DOHH2 (cell line): ENCODE measurements around the gene BSPRY.

ENCODE experiments used
- H3F3A ChIP-seq: fragments of 200-600 bp; sonication (generic), shearing (Covaris generic); 2 replicates; pipeline ENCODE4 v1.6.0; 2016; ENCODE audit warnings: antibody characterized with exemption, mild to moderate bottlenecking; ENCODE audit not compliant: control insufficient read depth, insufficient read depth
- H3K27ac ChIP-seq: fragments of 200-600 bp; sonication (generic); 2 replicates; pipeline ENCODE4 v1.5.1; 2014; ENCODE audit warnings: low read depth, mild to moderate bottlenecking, low read length, moderate library complexity
- H3K27me3 ChIP-seq: fragments of 200-600 bp; sonication (generic); 2 replicates; pipeline ENCODE4 v1.6.1; 2014; ENCODE audit warnings: mild to moderate bottlenecking, low read length, mixed read lengths; ENCODE audit not compliant: control insufficient read depth
- H3K36me3 ChIP-seq: fragments of 200-600 bp; sonication (generic); 2 replicates; pipeline ENCODE4 v1.6.1; 2014; ENCODE audit warnings: mild to moderate bottlenecking, low read length, moderate library complexity, mixed read lengths; ENCODE audit not compliant: control insufficient read depth
- H3K4me1 ChIP-seq: fragments of 200-600 bp; sonication (generic); 2 replicates; pipeline ENCODE4 v1.6.1; 2014; ENCODE audit warnings: mild to moderate bottlenecking, low read length, mixed read lengths; ENCODE audit not compliant: control insufficient read depth
- H3K4me2 ChIP-seq: fragments of 200-600 bp; sonication (generic); 2 replicates; pipeline ENCODE4 v1.6.0; 2014; ENCODE audit warnings: mild to moderate bottlenecking, low read length, moderate library complexity
- H3K4me3 ChIP-seq: fragments of 200-600 bp; sonication (generic); 2 replicates; pipeline ENCODE4 v1.5.1; 2014; ENCODE audit warnings: mild to moderate bottlenecking, low read length, mixed read lengths
- H3K79me2 ChIP-seq: fragments of 200-600 bp; sonication (generic); 2 replicates; pipeline ENCODE4 v1.6.1; 2014; ENCODE audit warnings: mild to moderate bottlenecking, low read length, mixed read lengths; ENCODE audit not compliant: control insufficient read depth
- H3K9me2 ChIP-seq: fragments of 200-600 bp; sonication (generic); replicated peaks from 2 replicates; pipeline ENCODE4 v1.6.1; 2014; ENCODE audit warnings: mild to moderate bottlenecking, low read length, mixed read lengths; ENCODE audit not compliant: control insufficient read depth
- H3K9me3 ChIP-seq: fragments of 200-600 bp; sonication (generic); 2 replicates; pipeline ENCODE4 v1.6.1; 2014; ENCODE audit warnings: antibody characterized with exemption, low read length, mixed read lengths; ENCODE audit not compliant: control insufficient read depth, insufficient read depth
- H4K20me1 ChIP-seq: fragments of 200-600 bp; sonication (generic); 2 replicates; pipeline ENCODE4 v1.6.0; 2014; ENCODE audit warnings: low read depth, mild to moderate bottlenecking, antibody characterized with exemption, low read length, moderate library complexity; ENCODE audit not compliant: control insufficient read depth, insufficient read depth
- CTCF ChIP-seq: fragments of 200-600 bp; sonication (generic); IDR thresholded peaks from one replicate; pipeline ENCODE4 v1.5.1; 2014; ENCODE audit warnings: antibody characterized with exemption, mild to moderate bottlenecking, low read depth, low read length; ENCODE audit not compliant: poor library complexity, severe bottlenecking
- EZH2phosphoT487 ChIP-seq: fragments of 200-600 bp; sonication (generic); IDR thresholded peaks from 2 replicates; pipeline ENCODE4 v1.6.1; 2017; ENCODE audit warnings: borderline replicate concordance, mild to moderate bottlenecking, antibody characterized with exemption, low read length, moderate library complexity, mixed read lengths

BSPRY gene

GRCh38 chr9:113372059-113372458 is 22.7 kb downstream of the BSPRY start:
- Histone ChIP-seq H3K4me3 (no peak overlapping the region), H3K36me3 (peaks cover 29% of the 10 kb centered on the region), H3F3A (no peaks in the 10 kb centered on the region), H3K4me1 (peaks cover 6% of the 10 kb centered on the region), H3K79me2 (peaks cover 15% of the 10 kb centered on the region), H4K20me1 (no peaks in the 10 kb centered on the region), H3K9me3 (no peaks in the 10 kb centered on the region), H3K27ac (no peak overlapping the region), H3K9me2 (no peaks in the 10 kb centered on the region), H3K27me3 (no peaks in the 10 kb centered on the region), H3K4me2 (no peak overlapping the region)
- TF ChIP-seq EZH2phosphoT487 (no peak), CTCF (no peak)

- H3K4me2 ChIP-seq = no peak overlapping the region
- H3K27ac ChIP-seq = no peak overlapping the region
- no peaks in the 10 kb centered on the region for H3K27me3 ChIP-seq
- H4K20me1 ChIP-seq = no peaks in the 10 kb centered on the region
- H3F3A ChIP-seq = no peaks in the 10 kb centered on the region
- H3K9me3 ChIP-seq = no peaks in the 10 kb centered on the region
- H3K4me1 ChIP-seq = peaks cover 10% of the 10 kb centered on the region
- H3K9me2 ChIP-seq = no peaks in the 10 kb centered on the region
- no peak for TF ChIP-seq EZH2phosphoT487
- TF ChIP-seq CTCF = no peak
- peaks cover 29% of the 10 kb centered on the region for H3K36me3 ChIP-seq
- H3K4me3 ChIP-seq = no peak overlapping the region
- H3K79me2 ChIP-seq = peaks cover 15% of the 10 kb centered on the region
Measured at GRCh38 chr9:113373256-113373655, 23.9 kb downstream of the BSPRY start.

GRCh38 chr9:113373676-113374392 is 24.5 kb downstream of the BSPRY start:
- Histone ChIP-seq H4K20me1 (no peaks in the 10 kb centered on the region), H3K9me3 (no peaks in the 10 kb centered on the region), H3K36me3 (peaks cover 29% of the 10 kb centered on the region), H3K4me1 (peaks cover 10% of the 10 kb centered on the region), H3K27ac (no peak overlapping the region), H3K9me2 (no peaks in the 10 kb centered on the region), H3K4me2 (no peak overlapping the region), H3F3A (no peaks in the 10 kb centered on the region), H3K4me3 (no peak overlapping the region), H3K27me3 (no peaks in the 10 kb centered on the region), H3K79me2 (peaks cover 15% of the 10 kb centered on the region)
- TF ChIP-seq EZH2phosphoT487 (no peak), CTCF (no peak)
